Breast epithelium (tissue), 4 donors: ENCODE data around the gene RELB. TPM values are rescaled to one million over a fixed set of nuclear protein-coding genes. Genes with fewer than 3 reads are reported as not detected.
"Not testable (repeated sequence)": the region's sequence is repeated elsewhere in the genome, so short reads cannot be mapped to it uniquely, and the experiment has no call there.

ENCODE experiments used
- DNase-seq, 2 donors: peaks; one replicate each; pipeline ENCODE4 v3.0.0-alpha.2; 2019; ENCODE audit warnings: low spot score in 2 of 2
- H3K27ac ChIP-seq, 2 donors: fragments of 200-600 bp; sonication (generic) in 1 of 2; one replicate each; pipeline ENCODE4 v1.5.1; 2016 to 2019; ENCODE audit warnings: mild to moderate bottlenecking in 1 of 2
- H3K27me3 ChIP-seq, 2 donors: fragments of 200-600 bp; sonication (generic) in 1 of 2; one replicate each; pipeline versions ENCODE4 v1.5.1 to v1.6.0; 2017 to 2019; ENCODE audit warnings: control low read depth in 1 of 2, mild to moderate bottlenecking in 1 of 2
- H3K36me3 ChIP-seq: fragments of 200-600 bp; one replicate; pipeline ENCODE4 v1.5.1; 2019
- H3K4me1 ChIP-seq, 2 donors: fragments of 200-600 bp; sonication (generic); one replicate each; pipeline ENCODE4 v1.5.1; 2016 to 2019; ENCODE audit warnings: control low read depth in 1 of 2
- H3K4me3 ChIP-seq, 3 donors: fragments of 200-600 bp; sonication (generic); 1 replicate in 2 of 3; 2 replicates in 1 of 3; pipeline ENCODE4 v1.5.1; 2016 to 2019; ENCODE audit warnings: mild to moderate bottlenecking in 3 of 3, moderate library complexity in 2 of 3
- H3K9me3 ChIP-seq, 2 donors: fragments of 200-600 bp; sonication (generic) in 1 of 2; one replicate each; pipeline ENCODE4 v1.5.1; 2016 to 2019; ENCODE audit warnings: control low read depth in 1 of 2
- CTCF ChIP-seq, 3 donors: fragments of 450-650 bp; IDR thresholded peaks; one replicate each; pipeline ENCODE4 v1.5.1; 2016 to 2017; ENCODE audit warnings: antibody characterized with exemption in 3 of 3, mild to moderate bottlenecking in 3 of 3, moderate library complexity in 3 of 3
- POLR2A ChIP-seq: fragments of 450-650 bp; IDR thresholded peaks from one replicate; pipeline ENCODE4 v1.6.1; 2016; ENCODE audit warnings: antibody characterized with exemption, mild to moderate bottlenecking, moderate library complexity
- POLR2AphosphoS5 ChIP-seq, 3 donors: sonication (generic); formaldehyde crosslinking; IDR thresholded peaks; one replicate each; pipeline ENCODE4 v1.6.1; 2017; ENCODE audit warnings: antibody characterized with exemption in 3 of 3
- intact Hi-C: fragments of 100-400 bp; cut with DNase I; formaldehyde crosslinking; loops from one replicate; pipeline ENCODE4 v1.15.1; 2023; ENCODE audit warnings: low total_unique reads
- total RNA-seq, 3 donors: library from RNA; depleted of rRNA; stranded (reverse); fragments of >200 nt; gene quantifications; one replicate each; pipeline ENCODE4 v1.1.0, GENCODE V29; 2016

RELB gene
- total RNA-seq, 3 donors from 2014 or later = 5.8 to 12.5 (median 8.2) TPM

GRCh38 chr19:44968118-44968517 is 33.1 kb upstream of the RELB start:
- peaks cover 12% of the 10 kb centered on the region for H3K36me3 ChIP-seq
- intact Hi-C loops = loop anchor here (2.0 kb wide), 1 partner anchor 17 kb away; no protein-coding TSS in a partner anchor
- H3K9me3 ChIP-seq = no peaks in the 10 kb centered on the region
- no peak for DNase-seq
- no peaks in the 10 kb centered on the region for H3K27me3 ChIP-seq
- no peak for TF ChIP-seq POLR2AphosphoS5 (IDR thresholded peaks at IDR 0.05)
- no peak for TF ChIP-seq POLR2A
- no peak for TF ChIP-seq CTCF (IDR thresholded peaks at IDR 0.05)
- H3K4me3 ChIP-seq = no peak overlapping the region
- H3K27ac ChIP-seq = no peak overlapping the region
- no peaks in the 10 kb centered on the region for H3K4me1 ChIP-seq

- no peak for TF ChIP-seq POLR2AphosphoS5 (IDR thresholded peaks at IDR 0.05)
- TF ChIP-seq CTCF (IDR thresholded peaks at IDR 0.05) = no peak
- intact Hi-C loops = loop anchor here (2.0 kb wide), 1 partner anchor 16 kb away; no protein-coding TSS in a partner anchor
Measured at GRCh38 chr19:44968670-44969069, 32.6 kb upstream of the RELB start.

GRCh38 chr19:44969437-44969836 is 31.8 kb upstream of the RELB start:
- TF ChIP-seq POLR2AphosphoS5 (IDR thresholded peaks at IDR 0.05) = no peak
- TF ChIP-seq CTCF (IDR thresholded peaks at IDR 0.05) = no peak
- TF ChIP-seq POLR2A = no peak
- Histone ChIP-seq H3K4me3 (no peak overlapping the region), H3K27ac (no peak overlapping the region), H3K27me3 (no peaks in the 10 kb centered on the region), H3K4me1 (no peaks in the 10 kb centered on the region), H3K9me3 (no peaks in the 10 kb centered on the region), H3K36me3 (peaks cover 12% of the 10 kb centered on the region)
- intact Hi-C loops = loop anchor here (2.0 kb wide), 1 partner anchor 15 kb away; no protein-coding TSS in a partner anchor
- no peak for DNase-seq

More at GRCh38 chr19:44968670-44969069, 32.6 kb upstream of the RELB start:
- no peak overlapping the region for H3K4me3 ChIP-seq
- peaks cover 12% of the 10 kb centered on the region for H3K36me3 ChIP-seq
- H3K4me1 ChIP-seq = no peaks in the 10 kb centered on the region
- H3K27me3 ChIP-seq = no peaks in the 10 kb centered on the region
- no peak overlapping the region for H3K27ac ChIP-seq
- H3K9me3 ChIP-seq = no peaks in the 10 kb centered on the region
- DNase-seq = no peak

- H3K27me3 ChIP-seq, H3K4me1 ChIP-seq, H3K4me3 ChIP-seq, H3K27ac ChIP-seq, H3K9me3 ChIP-seq, H3K36me3 ChIP-seq, intact Hi-C loops, DNase-seq: not testable (repeated sequence)
Measured at GRCh38 chr19:44971451-44971850, 29.8 kb upstream of the RELB start.

- Histone ChIP-seq H3K4me1 (no peaks in the 10 kb centered on the region), H3K27me3 (no peaks in the 10 kb centered on the region), H3K27ac (no peak overlapping the region), H3K9me3 (no peaks in the 10 kb centered on the region), H3K4me3 (no peak overlapping the region), H3K36me3 (peaks cover 14% of the 10 kb centered on the region)
- TF ChIP-seq POLR2AphosphoS5 (IDR thresholded peaks at IDR 0.05) (no peak), CTCF (IDR thresholded peaks at IDR 0.05) (no peak), POLR2A (no peak)
- intact Hi-C loops = no loop called here
- DNase-seq = no peak
Measured at GRCh38 chr19:44972802-44973201, 28.5 kb upstream of the RELB start.
